Adrenal gland (tissue), 12 donors: ENCODE results near the gene ENGASE. TPM values are rescaled to one million over a fixed set of nuclear protein-coding genes. Genes with fewer than 3 reads are reported as not detected.

ENCODE experiments used
- DNase-seq, 7 donors: peaks; one replicate each; pipeline ENCODE4 v3.0.0-alpha.2; 2019 to 2020
- H3K27ac ChIP-seq, 5 donors: fragments of 200-600 bp; sonication (generic) in 4 of 5; 1 replicate in 3 of 5; 2 replicates in 2 of 5; pipeline versions ENCODE4 v1.5.1 to v1.8.0; 2016 to 2020; ENCODE audit warnings: mild to moderate bottlenecking in 1 of 5
- H3K27me3 ChIP-seq: fragments of 200-600 bp; 2 replicates; pipeline ENCODE4 v1.8.0; 2021
- H3K36me3 ChIP-seq, 2 donors: fragments of 200-600 bp; replicated peaks in 1 of 2; 1 replicate in 1 of 2; 2 replicates in 1 of 2; pipeline versions ENCODE4 v1.5.1 to v1.8.0; 2018 to 2022
- H3K4me1 ChIP-seq, 2 donors: fragments of 200-600 bp; replicated peaks in 1 of 2; 1 replicate in 1 of 2; 2 replicates in 1 of 2; pipeline versions ENCODE4 v1.5.1 to v1.8.0; 2018 to 2021
- H3K4me3 ChIP-seq, 4 donors: fragments of 200-600 bp; sonication (generic) in 3 of 4; one replicate each; pipeline ENCODE4 v1.5.1; 2016 to 2018
- H3K9me3 ChIP-seq, 3 donors: fragments of 200-600 bp; sonication (generic) in 1 of 3; replicated peaks in 1 of 3; 1 replicate in 2 of 3; 2 replicates in 1 of 3; pipeline versions ENCODE4 v1.5.1 to v1.8.0; 2016 to 2021
- POLR2A ChIP-seq, 2 donors: fragments of 450-650 bp; IDR thresholded peaks; one replicate each; pipeline ENCODE4 v1.6.1; 2017; ENCODE audit warnings: antibody characterized with exemption in 2 of 2, mild to moderate bottlenecking in 2 of 2, moderate library complexity in 1 of 2
- WGBS, 4 donors: extraction: QIAGEN DNeasy Blood & Tissue Kit in 2 of 4; methylation state at CpG; one replicate each; pipeline versions ENCODE4 v1.1.5 to v1.1.7; 2013 to 2017; 5-methylcytosine and 5-hydroxymethylcytosine counted together
- intact Hi-C, 2 donors: fragments of 100-400 bp; cut with DNase I; formaldehyde crosslinking; loops; one replicate each; pipeline versions ENCODE4 v1.14.1 to v1.15.0; 2022 to 2023
- polyA plus RNA-seq, 3 donors: library from polyadenylated mRNA; stranded (reverse); fragments of 200-250 nt in 2 of 3; fragments of 350-450 nt in 1 of 3; fragmentation: Illumina TruSeq in 1 of 3; extraction: RNeasy Lipid Tissue Mini Kit (QIAGEN cat#74804) in 1 of 3; gene quantifications; one replicate each; pipeline ENCODE4 v1.2.3, GENCODE V29; 2013 to 2014
- total RNA-seq, 9 donors: library from RNA; depleted of rRNA in 4 of 9; stranded (reverse); fragments of >200 nt in 4 of 9; fragments of 120-200 nt in 1 of 9; fragmentation: NEBNext Ultra II Directional in 1 of 9; extraction: Animal tissue kit (Norgen Biotek cat#: 25700) in 1 of 9; gene quantifications; one replicate each; pipeline versions ENCODE4 v1.1.0 to v1.2.4, GENCODE V29; 2013 to 2023
- TF ChIP-seq, protein P1 (sequence below), 6 experiments: fragments of 450-650 bp in 4 of 6; fragments of 200-600 bp in 2 of 6; sonication (generic) in 1 of 6; IDR thresholded peaks; 1 replicate in 5 of 6; 2 replicates in 1 of 6; pipeline versions ENCODE4 v1.5.1 to v1.8.0; 2016 to 2021; ENCODE audit warnings: antibody characterized with exemption in 6 of 6, mild to moderate bottlenecking in 2 of 6, moderate library complexity in 1 of 6
- donor health status: healthy with polysubstance abuse.
- donor health status: Bipolar disorder and iron deficiency.
- donor health status: DM: yes; HTN: yes; CAD: no.
- donor health status: DM: no; HTN: no; CAD: no.
- donor health status: DM: no; HTN: no; CAD: no.
- donor health status: DM: yes; HTN: yes; CAD: no.

ENGASE gene
- total and polyA plus RNA-seq, 12 donors: 4.4 to 155 (median 31.1) TPM

DNA sequence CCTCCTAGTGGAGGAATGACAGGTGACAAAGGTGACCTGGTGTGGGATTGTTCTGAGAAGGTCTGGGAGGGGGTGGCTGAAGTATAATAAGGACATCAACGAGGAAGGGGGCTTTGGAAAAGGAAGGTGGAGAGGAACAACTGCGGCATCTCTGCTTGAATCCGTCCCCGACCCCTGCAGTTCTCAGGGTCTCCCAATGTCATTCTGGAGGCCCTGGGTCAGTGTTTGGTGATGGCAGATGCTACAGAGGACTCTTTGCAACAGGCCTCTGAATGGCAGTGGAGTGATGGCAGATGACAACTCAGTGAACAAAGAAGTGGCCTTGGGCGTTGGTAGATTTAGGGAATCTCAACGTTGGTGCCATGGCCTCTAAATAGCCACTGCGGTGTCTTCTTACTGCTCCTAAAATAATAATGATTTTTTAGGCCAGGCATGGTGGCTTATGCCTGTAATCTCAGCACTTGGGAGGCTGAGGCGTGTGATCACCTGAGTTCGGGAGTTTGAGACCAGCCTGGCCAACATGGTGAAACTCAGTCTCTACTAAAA lies 1.3 kb downstream of the ENGASE start:
- peak overlapping the region in 2 of 5 donors; percentile 90 to 92 for H3K27ac ChIP-seq
- intact Hi-C loops: no loop called here
- WGBS, 4 donors: 67 to 84% (median 77%) methylated on average over 7 to 9 of the region's 9 CpGs
- H3K27me3 ChIP-seq: no peaks in the 10 kb centered on the region
- H3K9me3 ChIP-seq: no peaks in the 10 kb centered on the region
- H3K4me1 ChIP-seq: peaks cover 9 to 22% of the 10 kb centered on the region in 2 donors
- TF ChIP-seq, protein P1, sequence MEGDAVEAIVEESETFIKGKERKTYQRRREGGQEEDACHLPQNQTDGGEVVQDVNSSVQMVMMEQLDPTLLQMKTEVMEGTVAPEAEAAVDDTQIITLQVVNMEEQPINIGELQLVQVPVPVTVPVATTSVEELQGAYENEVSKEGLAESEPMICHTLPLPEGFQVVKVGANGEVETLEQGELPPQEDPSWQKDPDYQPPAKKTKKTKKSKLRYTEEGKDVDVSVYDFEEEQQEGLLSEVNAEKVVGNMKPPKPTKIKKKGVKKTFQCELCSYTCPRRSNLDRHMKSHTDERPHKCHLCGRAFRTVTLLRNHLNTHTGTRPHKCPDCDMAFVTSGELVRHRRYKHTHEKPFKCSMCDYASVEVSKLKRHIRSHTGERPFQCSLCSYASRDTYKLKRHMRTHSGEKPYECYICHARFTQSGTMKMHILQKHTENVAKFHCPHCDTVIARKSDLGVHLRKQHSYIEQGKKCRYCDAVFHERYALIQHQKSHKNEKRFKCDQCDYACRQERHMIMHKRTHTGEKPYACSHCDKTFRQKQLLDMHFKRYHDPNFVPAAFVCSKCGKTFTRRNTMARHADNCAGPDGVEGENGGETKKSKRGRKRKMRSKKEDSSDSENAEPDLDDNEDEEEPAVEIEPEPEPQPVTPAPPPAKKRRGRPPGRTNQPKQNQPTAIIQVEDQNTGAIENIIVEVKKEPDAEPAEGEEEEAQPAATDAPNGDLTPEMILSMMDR (IDR thresholded peaks at IDR 0.05): no peak
- no peak for TF ChIP-seq POLR2A (IDR thresholded peaks at IDR 0.05)
- peak overlapping the region in 3 of 4 donors; percentile 65 to 99 (median 78) for H3K4me3 ChIP-seq
- DNase-seq: no peak
- H3K36me3 ChIP-seq: peaks cover 0 to 31% of the 10 kb centered on the region in 2 donors

GRCh38 chr17:79077587-79077986 lies 3.0 kb downstream of the ENGASE start:
- H3K4me3 ChIP-seq: no peak overlapping the region
- TF ChIP-seq POLR2A (IDR thresholded peaks at IDR 0.05): no peak
- TF ChIP-seq, protein P1 (IDR thresholded peaks at IDR 0.05): no peak
- H3K4me1 ChIP-seq: peaks cover 9 to 22% of the 10 kb centered on the region in 2 donors
- no peaks in the 10 kb centered on the region for H3K9me3 ChIP-seq
- intact Hi-C loops: no loop called here
- H3K27me3 ChIP-seq: no peaks in the 10 kb centered on the region
- no peak overlapping the region for H3K27ac ChIP-seq
- 73 to 80% (median 77%) methylated on average over 12 of the region's 12 CpGs for WGBS, 4 donors
- peaks cover 0 to 35% of the 10 kb centered on the region in 2 donors for H3K36me3 ChIP-seq
- DNase-seq: no peak

- H3K36me3 ChIP-seq: peaks cover 0 to 38% of the 10 kb centered on the region in 2 donors
- no peaks in the 10 kb centered on the region for H3K27me3 ChIP-seq
- H3K27ac ChIP-seq: no peak overlapping the region
- H3K4me1 ChIP-seq: peaks cover 9 to 22% of the 10 kb centered on the region in 2 donors
- no peak overlapping the region for H3K4me3 ChIP-seq
- no peak for DNase-seq
- intact Hi-C loops: no loop called here
- H3K9me3 ChIP-seq: no peaks in the 10 kb centered on the region
- 89 to 96% (median 95%) methylated on average over 15 to 21 of the region's 21 CpGs for WGBS, 4 donors
- TF ChIP-seq, protein P1 (IDR thresholded peaks at IDR 0.05): no peak
- TF ChIP-seq POLR2A (IDR thresholded peaks at IDR 0.05): no peak
Measured at GRCh38 chr17:79078476-79079190, 4.0 kb downstream of the ENGASE start.

DNA sequence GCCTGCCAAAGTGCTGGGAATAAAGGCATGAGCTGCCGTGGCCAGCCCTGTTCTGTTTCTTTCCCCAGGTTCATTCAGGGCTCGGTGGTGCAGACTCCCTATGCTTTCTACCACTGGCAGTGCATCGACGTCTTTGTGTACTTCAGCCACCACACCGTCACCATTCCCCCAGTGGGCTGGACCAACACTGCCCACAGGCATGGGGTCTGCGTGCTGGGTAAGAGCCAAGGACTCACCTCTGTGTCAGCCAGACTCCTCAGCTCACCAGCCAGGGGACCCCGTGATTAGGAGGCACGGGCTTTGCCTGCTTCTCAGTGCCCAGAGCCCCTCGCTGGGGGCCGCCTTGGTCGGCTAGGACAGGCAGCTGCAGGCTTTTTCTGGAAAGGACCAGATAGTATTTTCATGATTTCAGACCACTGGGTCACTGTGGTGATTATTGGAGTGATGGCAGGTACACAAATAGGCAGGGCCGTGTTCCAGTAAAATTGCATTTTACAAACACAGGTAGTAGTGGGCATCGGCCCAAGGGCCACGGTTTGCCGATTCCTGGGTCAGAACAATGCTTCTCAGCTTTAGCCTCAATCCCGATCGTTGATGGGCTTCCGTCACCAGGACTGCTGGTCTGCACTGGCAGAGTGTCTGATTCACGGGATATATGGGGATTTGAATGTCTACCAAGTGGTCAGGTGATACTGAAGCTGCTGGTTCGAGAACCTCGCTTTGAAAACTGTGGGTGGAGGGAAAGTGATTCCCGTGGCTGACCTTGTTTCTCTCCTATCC lies 5.0 kb downstream of the ENGASE start:
- no peak for DNase-seq
- Histone ChIP-seq H3K4me1 (peaks cover 5 to 16% of the 10 kb centered on the region in 2 donors), H3K27ac (no peak overlapping the region), H3K27me3 (no peaks in the 10 kb centered on the region), H3K4me3 (no peak overlapping the region), H3K36me3 (peaks cover 0 to 46% of the 10 kb centered on the region in 2 donors), H3K9me3 (no peaks in the 10 kb centered on the region)
- no peak for TF ChIP-seq POLR2A (IDR thresholded peaks at IDR 0.05)
- TF ChIP-seq, protein P1 (IDR thresholded peaks at IDR 0.05): no peak
- 89 to 95% (median 94%) methylated on average over 20 to 22 of the region's 22 CpGs for WGBS, 4 donors
- intact Hi-C loops: loop anchor here (2.0 to 5.0 kb wide), 2 partner anchors 32 to 33 kb away; no protein-coding TSS in a partner anchor
